ENCODE results near the gene NOC3L. TPM values are rescaled to one million over a fixed set of nuclear protein-coding genes. Genes with fewer than 3 reads are reported as not detected.
A peak's percentile ranks its signal among the peaks of the same experiment; 100 is the strongest.

Gene NOC3L
- 18.2 and 22.6 TPM in 2 replicates for total RNA-seq

- Histone ChIP-seq H3K27me3 (ENCODE audit: control insufficient read depth, insufficient read depth, low read length) (no peaks in the 10 kb centered on the region), H3K4me3 (ENCODE audit: low read depth, low read length) (peak within 1 kb of the TSS; percentile 78), H3K36me3 (ENCODE audit: control insufficient read depth, insufficient read depth, low read length) (peaks cover 1% of the 10 kb centered on the region)
- DNase-seq (ENCODE audit: low read depth) (peak; percentile 87), FAIRE-seq (no peak)
- peak; percentile 94 for TF ChIP-seq CTCF (IDR thresholded peaks at IDR 0.05; ENCODE audit: insufficient read depth, low read length, severe bottlenecking)
Observed at GRCh38 chr10:94362360-94363250, at the start of gene NOC3L. TSS of gene NOC3L (minus strand) at chr10:94362939. CDS start at chr10:94362838, 101 bp downstream.

- no peak for TF ChIP-seq CTCF (IDR thresholded peaks at IDR 0.05; ENCODE audit: insufficient read depth, low read length, severe bottlenecking)
- Histone ChIP-seq H3K4me3 (ENCODE audit: low read depth, low read length) (no peak overlapping the region), H3K27me3 (ENCODE audit: control insufficient read depth, insufficient read depth, low read length) (no peaks in the 10 kb centered on the region), H3K36me3 (ENCODE audit: control insufficient read depth, insufficient read depth, low read length) (no peaks in the 10 kb centered on the region)
- no peak for DNase-seq (ENCODE audit: low read depth)
- no peak for FAIRE-seq
Observed at GRCh38 chr10:94412449-94412848, 49.7 kb upstream of the NOC3L start.

GRCh38 chr10:94411304-94411703 lies 48.6 kb upstream of the NOC3L start:
- Histone ChIP-seq H3K27me3 (ENCODE audit: control insufficient read depth, insufficient read depth, low read length) (no peaks in the 10 kb centered on the region), H3K4me3 (ENCODE audit: low read depth, low read length) (no peak overlapping the region), H3K36me3 (ENCODE audit: control insufficient read depth, insufficient read depth, low read length) (no peaks in the 10 kb centered on the region)
- DNase-seq (ENCODE audit: low read depth) (no peak), FAIRE-seq (no peak)
- TF ChIP-seq CTCF (IDR thresholded peaks at IDR 0.05; ENCODE audit: insufficient read depth, low read length, severe bottlenecking): no peak

- DNase-seq (ENCODE audit: low read depth) (no peak), FAIRE-seq (no peak)
- Histone ChIP-seq H3K4me3 (ENCODE audit: low read depth, low read length) (no peak overlapping the region), H3K27me3 (ENCODE audit: control insufficient read depth, insufficient read depth, low read length) (no peaks in the 10 kb centered on the region), H3K36me3 (ENCODE audit: control insufficient read depth, insufficient read depth, low read length) (no peaks in the 10 kb centered on the region)
- no peak for TF ChIP-seq CTCF (IDR thresholded peaks at IDR 0.05; ENCODE audit: insufficient read depth, low read length, severe bottlenecking)
Observed at GRCh38 chr10:94409021-94409657, 46.4 kb upstream of the NOC3L start.

- Histone ChIP-seq H3K36me3 (ENCODE audit: control insufficient read depth, insufficient read depth, low read length) (no peaks in the 10 kb centered on the region), H3K4me3 (ENCODE audit: low read depth, low read length) (no peak overlapping the region), H3K27me3 (ENCODE audit: control insufficient read depth, insufficient read depth, low read length) (no peaks in the 10 kb centered on the region)
- no peak for FAIRE-seq
- no peak for DNase-seq (ENCODE audit: low read depth)
- TF ChIP-seq CTCF (IDR thresholded peaks at IDR 0.05; ENCODE audit: insufficient read depth, low read length, severe bottlenecking): no peak
Observed at GRCh38 chr10:94407668-94408067, 44.9 kb upstream of the NOC3L start.

All from bronchial epithelial cell (primary cell).